Peyer's patch (tissue), 4 donors: ENCODE results near the gene BMPR1B.

Experiments
- CTCF ChIP-seq, 6 experiments: fragments of 450-650 bp in 4 of 6; fragments of 200-600 bp in 2 of 6; sonication (generic) in 1 of 6; IDR thresholded peaks; one replicate each; pipeline ENCODE4 v1.5.1; 2017 to 2019; ENCODE audit warnings: antibody characterized with exemption in 6 of 6, mild to moderate bottlenecking in 3 of 6, moderate library complexity in 1 of 6
- POLR2A ChIP-seq, 2 donors: fragments of 450-650 bp; IDR thresholded peaks; one replicate each; pipeline ENCODE4 v1.5.1; 2017; ENCODE audit warnings: antibody characterized with exemption in 2 of 2, mild to moderate bottlenecking in 2 of 2, moderate library complexity in 2 of 2

- TF ChIP-seq POLR2A (IDR thresholded peaks at IDR 0.05) = no peak
- no peak for TF ChIP-seq CTCF (IDR thresholded peaks at IDR 0.05)
These were observed 43.2 kb upstream of the BMPR1B start for GRCh38 chr4:94714365-94715160.
